ENCODE results near the gene REXO1.

The REXO1 gene

GRCh38 chr19:1849132-1849474 is 820 bp upstream of the REXO1 start:
- no peak for DNase-seq (ENCODE audit: low read depth)

DNA sequence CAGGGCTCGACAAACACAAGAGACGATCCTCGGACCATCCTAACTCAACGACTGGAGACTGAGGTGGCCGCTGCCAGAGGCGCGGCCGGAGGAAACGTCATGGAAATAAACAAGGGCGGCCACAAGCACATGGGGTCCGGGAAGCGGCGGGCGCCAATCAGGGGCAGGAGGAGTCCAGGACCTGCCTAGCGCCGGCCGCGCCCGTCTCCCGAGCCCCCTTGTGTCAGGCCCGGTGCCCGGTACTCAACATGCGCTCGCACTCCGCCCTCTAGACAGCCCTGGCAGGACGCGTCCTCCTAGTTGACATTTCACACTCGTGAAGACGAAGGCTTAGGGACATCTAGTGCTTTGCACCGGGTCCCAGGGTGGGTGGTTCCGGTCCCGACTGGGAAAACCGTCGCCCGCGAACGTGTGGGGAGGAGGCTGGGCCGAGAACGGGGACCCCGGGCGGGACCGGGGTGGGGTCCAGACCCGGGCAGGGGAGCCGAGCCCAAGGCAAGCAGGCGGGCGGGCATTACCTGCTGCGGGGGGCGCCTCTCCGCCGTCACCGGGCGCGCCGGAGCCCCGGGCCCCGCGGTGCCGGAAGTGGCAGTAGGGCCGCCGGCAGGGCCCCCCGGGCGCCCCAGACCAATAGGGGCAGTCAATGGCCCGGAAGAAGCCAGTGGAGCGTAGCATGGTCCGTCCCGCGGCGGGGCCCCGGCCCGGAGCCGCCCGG is 442 bp downstream of the REXO1 start:
- peak; percentile 75 for DNase-seq (ENCODE audit: low read depth)

DNA sequence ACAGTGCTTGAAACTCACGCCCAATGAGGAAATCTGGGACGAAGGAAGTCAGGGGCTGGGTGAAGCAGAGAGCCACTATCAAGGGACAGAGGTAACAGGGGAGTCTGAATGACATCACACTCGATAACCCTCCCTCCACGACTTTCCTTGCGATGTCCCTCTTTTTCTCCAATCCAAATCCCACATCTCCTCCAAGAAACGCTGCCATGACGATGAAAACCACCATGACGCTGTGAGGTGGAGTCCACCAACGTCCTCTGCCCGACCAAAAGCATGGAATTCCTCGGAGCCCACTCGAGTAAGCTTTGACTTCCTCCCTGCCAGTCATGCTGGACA is 967 bp downstream of the REXO1 start:
- no peak for DNase-seq (ENCODE audit: low read depth)

- DNase-seq (ENCODE audit: low read depth): no peak
Measured at GRCh38 chr19:1846517-1847204, 1.6 kb downstream of the REXO1 start.

GRCh38 chr19:1845642-1846041 is 2.6 kb downstream of the REXO1 start:
- no peak for DNase-seq (ENCODE audit: low read depth)

DNA sequence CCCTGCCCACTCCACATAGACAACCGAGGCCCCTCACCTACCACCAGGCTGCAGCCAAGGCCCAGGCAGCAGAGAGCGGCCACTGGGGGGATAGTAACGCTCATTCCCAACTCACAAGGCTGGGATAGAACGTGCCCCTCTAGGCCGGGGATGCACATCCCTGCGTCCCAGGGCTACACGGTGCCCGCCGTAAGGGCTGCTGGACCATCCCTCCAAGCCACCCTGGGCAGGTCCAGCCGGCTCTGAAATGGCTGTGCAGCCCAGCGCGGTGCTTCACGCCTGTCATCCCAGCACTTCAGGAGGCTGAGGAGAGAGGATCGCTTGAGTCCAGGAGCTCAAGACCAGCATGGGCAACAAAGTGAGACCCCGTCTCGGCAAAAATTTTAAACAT is 3.2 kb downstream of the REXO1 start:
- no peak for DNase-seq (ENCODE audit: low read depth)

DNA sequence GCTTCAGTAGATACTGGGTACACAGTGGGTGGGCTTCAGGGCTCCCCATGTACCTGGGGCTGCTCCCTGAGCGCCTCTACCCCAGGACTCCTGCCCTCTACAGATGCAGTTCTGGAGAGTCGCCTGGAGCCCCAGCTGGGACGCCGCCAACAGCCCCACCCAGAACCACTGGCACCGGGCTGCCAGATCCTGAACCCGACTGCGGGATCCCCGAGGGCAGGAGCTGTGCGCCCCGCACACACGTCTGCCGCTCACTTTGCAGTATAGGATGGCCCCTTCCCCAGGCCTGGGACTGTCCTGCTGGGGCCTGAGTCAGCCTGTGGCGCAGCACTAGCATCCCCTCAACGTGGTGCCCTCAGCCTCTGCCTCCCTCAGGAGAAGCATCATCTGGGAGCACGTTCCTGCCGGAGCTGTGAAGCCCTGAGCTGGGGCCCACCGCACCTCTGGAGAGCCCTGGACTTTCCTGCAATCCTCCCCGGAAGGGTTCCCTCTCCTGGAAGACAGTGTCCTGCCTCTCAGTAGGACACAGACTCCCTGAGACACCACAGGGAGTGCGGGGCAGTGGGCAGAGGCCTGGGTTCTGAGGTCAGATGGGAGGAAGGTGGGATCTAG is 3.7 kb downstream of the REXO1 start:
- no peak for DNase-seq (ENCODE audit: low read depth)

DNA sequence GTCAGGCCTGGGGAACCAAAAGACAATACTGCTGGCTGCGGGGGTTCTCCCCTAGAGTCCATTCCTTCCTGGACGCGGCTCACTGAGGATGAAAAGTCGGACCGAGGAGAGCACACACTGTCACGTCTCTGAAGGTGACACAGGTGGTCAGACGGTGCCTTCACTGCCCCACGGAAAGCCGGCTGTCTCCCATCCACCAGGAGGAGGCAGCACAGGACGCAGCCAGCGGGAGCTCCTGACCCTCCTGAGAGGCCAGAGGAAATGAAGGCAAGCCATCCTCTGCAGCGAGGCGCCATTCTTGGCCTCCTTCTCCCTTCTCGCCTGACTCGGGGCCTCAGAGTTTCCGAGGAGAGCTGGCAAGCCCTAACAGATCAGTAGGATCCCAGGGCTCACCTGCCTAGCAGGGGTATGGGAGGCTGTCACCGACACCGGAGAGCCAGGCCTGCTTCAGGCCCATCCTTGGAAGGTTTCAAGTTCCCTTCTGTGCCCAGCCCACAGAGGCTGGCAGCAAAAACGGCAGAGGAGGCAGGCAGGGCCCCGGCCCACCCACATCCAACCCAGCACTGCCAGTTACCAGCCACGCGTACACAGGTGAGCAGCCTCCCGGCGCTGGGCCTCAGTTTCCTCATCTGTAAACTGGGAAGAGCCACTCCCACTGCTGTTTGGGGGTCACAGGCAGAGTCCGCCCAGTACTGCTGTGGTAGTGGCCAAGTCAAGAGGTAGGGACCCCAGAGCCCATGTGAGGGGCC is 4.5 kb downstream of the REXO1 start:
- no peak for DNase-seq (ENCODE audit: low read depth)

DNA sequence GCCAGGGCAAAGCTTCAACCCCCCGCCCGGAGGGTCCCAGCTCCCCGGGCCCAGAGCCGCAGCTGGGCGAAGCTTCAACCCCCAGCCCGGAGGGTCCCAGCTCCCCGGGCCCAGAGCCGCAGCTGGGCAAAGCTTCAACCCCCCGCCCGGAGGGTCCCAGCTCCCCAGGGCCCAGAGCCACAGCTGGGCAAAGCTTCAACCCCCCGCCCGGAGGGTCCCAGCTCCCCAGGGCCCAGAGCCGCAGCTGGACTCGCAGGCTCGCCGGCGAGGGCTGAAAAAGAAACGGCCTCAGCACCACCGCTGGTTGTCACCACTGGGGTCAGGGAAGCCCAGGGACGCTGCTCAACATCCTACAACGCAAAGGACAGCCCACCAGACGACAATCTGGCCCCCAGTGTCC is 5.2 kb downstream of the REXO1 start:
- DNase-seq (ENCODE audit: low read depth): no peak

- no peak for DNase-seq (ENCODE audit: low read depth)
Measured at GRCh38 chr19:1841209-1841924, 6.9 kb downstream of the REXO1 start.

DNA sequence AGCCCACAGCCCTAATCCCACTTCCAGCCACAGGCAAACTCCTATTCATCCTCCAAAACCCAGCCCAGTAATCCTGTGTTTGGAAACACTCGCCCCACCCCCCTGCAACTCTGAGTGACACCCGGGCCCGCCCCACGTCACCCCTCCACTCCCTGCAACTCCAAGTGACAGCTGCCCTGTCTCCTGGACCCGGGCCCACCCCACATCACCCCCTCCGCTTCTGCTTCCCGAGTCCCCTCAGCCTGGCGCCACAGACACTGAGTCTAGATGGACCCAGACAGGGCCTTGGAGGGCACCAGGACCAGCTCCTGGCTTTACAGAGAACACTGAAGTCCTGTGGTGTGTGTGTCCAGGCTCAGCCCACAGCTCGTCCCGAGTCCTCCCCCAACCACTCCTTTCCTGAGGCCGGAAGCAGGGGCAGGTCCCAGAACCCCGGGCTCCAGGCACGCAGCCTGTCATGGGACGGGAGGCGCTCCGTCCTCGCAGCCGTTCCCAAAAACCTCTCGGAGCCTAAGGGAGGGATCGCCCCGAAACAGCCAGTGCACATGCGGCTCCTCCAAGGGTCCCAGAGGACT is 7.7 kb downstream of the REXO1 start:
- DNase-seq (ENCODE audit: low read depth): no peak

GRCh38 chr19:1839658-1840540 is 8.4 kb downstream of the REXO1 start:
- DNase-seq (ENCODE audit: low read depth): no peak

GRCh38 chr19:1837625-1838105 is 10.6 kb downstream of the REXO1 start:
- peak; percentile 55 for DNase-seq (ENCODE audit: low read depth)

DNA sequence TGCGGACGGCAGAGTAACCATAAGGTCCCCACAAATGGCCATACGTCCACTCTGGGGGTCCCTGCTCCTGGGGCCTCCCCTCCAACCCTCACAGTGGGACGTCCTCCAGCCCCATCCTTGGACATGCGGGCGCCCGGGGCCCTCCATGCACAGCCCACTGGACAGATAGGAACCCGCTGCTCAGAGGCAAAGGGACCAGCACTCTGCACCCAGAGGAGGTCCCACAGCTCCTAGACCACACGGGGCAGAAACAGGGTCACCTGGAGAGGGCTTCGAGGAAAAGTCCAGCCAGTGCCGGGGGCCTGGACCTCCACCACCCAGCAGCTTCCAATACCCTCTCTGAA is 11.1 kb downstream of the REXO1 start:
- DNase-seq (ENCODE audit: low read depth): no peak

DNA sequence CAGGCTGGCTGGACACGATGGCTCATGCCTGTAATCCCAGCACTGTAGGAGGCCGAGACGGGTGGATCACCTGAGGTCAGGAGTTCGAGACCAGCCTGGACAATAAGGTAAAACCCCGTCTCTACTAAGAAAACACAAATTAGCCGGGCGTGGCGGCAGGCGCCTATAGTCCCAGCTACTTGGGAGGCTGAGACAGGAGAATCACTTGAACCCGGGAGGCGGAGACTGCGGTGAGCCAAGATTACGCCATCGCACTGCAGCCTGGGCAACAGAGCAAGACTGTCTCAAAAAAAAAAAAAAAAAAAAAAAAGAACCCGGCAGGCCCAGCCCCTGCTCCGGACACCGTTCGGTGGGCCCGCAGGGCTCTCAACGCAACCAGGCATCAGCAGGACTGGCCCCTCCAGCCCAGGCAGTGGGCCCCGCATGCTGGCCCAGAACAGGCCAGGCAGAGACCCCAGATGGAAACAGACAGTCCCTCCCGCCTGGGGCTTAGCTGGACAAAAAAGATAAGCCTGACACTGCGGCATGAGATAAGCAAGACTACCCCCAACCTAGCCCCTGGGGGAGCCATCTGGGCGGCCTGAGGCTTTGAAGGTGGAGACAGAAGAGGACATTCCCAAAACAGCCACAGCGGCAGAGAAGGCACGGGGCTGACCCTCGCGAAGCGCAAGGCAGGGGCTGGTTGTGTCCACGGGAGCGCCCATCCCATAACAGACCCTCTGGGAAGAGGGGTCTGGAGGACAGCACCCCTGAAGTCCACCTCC is 11.6 kb downstream of the REXO1 start:
- DNase-seq (ENCODE audit: low read depth): no peak

- no peak for DNase-seq (ENCODE audit: low read depth)
Measured at GRCh38 chr19:1833540-1833939, 14.7 kb downstream of the REXO1 start.

GRCh38 chr19:1832046-1832663 is 16.1 kb downstream of the REXO1 start:
- no peak for DNase-seq (ENCODE audit: low read depth)

- DNase-seq (ENCODE audit: low read depth): no peak
Measured at GRCh38 chr19:1830978-1831377, 17.3 kb downstream of the REXO1 start.

GRCh38 chr19:1830568-1830967 is 17.7 kb downstream of the REXO1 start:
- no peak for DNase-seq (ENCODE audit: low read depth)

- no peak for DNase-seq (ENCODE audit: low read depth)
Measured at GRCh38 chr19:1829958-1830357, 18.3 kb downstream of the REXO1 start.
